HG02840 (cell line): ENCODE results near the gene DCTN5.
"Not testable (repeated sequence)": the region's sequence is repeated elsewhere in the genome, so short reads cannot be mapped to it uniquely, and the experiment has no call there.

Source experiments
- ATAC-seq: cut with Tn5 transposase; IDR thresholded peaks from one replicate; pipeline ENCODE4 v1.9.1; 2021; ENCODE audit warnings: mild to moderate bottlenecking, moderate library complexity, moderate number of reproducible peaks; ENCODE audit not compliant: unreplicated experiment, low FRiP score

Gene DCTN5

DNA sequence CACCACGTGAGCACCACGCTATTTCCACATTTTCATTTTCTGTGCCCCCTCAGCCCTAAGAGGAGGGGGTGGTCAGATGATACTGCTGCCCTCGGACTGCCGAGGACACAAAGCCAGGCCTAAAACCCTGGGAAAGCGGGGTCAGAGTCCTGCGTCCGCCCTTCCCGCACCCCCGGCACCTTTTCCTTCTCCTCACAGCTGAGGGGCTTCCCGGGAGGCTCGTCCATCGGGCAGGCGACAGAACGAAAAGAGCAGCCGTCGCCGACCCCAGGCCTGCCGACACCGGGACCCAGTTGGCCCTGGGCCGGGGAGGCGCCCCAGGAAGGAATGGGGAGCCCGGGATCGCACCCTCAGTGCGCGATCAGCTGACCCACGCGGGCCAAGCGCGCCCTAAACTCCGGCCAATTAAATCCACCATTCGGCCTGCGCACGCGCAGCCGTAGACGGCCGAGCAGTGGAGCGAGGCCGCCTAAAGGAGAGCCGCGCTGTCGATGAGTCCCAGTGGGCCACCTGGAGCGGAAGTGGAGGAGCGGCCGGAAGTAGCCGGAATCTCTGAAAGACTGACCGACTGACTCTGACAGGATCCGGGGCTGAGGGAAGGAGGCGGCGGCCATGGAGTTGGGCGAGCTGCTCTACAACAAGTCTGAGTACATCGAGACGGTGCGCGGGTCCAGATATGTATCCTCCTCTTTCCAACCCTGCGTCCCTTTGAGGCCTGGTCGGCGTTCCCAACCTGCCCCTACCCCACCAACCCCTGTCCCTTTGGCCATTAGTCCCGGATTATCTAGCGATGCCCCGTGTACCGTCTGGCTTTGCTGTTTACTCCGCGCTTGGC lies at the start of gene DCTN5, which contains the start of gene PALB2:
DCTN5 (plus strand) TSS at position 536 of the 835 bp plus-strand sequence; CDS start at position 613, 77 bp downstream.
PALB2 (minus strand) TSS at position 380 of the 835 bp plus-strand sequence; CDS start at position 227, 153 bp downstream.
- peak; percentile 97 for ATAC-seq

DNA sequence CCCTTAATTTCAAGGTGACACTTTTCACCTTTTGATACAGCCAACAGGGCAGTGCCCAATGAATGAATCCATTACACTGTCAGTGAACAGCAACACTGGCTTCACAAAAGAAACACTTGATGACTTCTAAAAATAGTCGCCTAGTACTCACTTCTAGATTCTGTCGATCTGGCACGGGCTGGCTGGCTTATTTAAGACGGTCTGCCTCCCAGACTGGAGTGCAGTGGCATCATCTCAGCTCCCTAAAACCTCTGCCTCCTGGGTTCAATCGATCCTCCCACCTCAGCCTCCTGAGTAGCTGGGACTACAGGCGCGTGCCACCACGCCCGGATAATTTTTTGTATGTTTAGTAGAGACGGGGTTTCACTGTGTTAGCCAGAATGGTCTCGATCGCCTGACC lies 47.1 kb upstream of the DCTN5 start:
- no peak for ATAC-seq

DNA sequence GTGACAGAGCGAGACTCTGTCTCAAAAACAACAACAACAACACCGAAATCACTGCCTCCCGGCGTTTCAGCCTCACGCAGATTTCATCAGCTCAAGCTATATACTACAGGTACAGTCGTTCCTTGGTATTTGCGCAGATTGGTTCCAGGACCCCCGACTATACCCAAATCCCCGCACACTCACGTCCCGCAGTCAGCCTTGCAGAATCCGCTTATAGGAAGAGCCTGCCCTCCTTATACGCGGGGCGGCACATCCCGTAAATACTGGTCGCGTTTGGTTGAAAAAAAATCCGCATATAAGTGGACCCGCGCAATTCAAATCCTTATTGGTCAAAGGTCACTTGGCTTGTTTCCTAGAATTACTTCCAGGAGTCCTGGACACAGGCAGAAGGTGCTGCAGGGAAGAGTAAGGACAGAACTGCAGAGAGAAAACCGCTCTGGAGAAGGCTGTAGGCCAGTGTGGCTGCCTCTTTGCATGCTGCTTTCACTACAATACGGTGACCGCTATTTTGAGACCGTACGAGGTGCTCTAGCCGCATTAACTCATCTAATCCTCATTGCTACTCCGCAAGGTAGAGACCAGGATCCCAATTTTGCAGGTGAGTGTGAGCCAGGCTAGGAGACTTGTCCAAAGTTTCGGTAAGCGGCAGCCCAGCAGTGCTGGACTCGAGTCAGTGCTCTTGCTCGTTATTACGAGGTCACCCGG lies 45.9 kb upstream of the DCTN5 start:
- ATAC-seq = no peak

DNA sequence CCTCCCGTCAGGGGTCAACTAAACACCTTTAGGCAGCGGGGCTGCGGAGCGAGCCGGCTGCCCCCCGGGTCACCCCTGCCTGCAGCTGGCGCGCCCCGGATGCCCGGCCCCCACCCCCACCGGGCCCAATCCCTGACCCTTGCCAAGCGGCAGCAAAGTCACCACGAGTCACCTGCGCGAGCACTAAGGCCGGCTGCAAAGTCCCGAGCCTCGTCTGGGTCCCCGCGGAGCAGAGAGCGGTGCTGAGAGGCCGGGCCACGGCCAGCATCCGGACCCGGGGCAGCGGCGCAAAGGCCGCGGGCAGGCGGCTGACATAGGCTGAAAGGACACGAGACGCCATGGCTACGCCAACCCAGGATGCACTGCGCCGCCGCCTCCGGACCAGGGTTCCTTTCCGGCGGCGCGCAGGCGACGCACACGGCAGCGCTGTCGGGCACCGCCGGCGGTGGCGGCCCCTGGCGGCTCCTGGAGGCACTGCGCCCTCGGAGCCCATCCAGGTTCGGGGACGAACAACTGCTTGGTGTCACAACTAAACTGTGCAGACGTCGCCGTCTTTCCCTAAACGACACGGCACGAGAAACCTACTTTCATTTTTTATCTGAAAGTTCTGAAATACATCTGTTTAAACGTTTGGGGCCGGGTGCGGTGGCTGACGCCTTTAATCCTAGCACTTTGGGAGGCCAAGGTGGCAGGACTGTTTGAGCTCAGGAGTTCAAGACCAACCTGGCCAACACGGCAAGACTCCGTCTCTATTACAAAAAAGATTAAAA lies 45.1 kb upstream of the DCTN5 start, which contains the start of gene NDUFAB1:
NDUFAB1 (minus strand) TSS at position 366 of the 770 bp plus-strand sequence; CDS start at position 340, 26 bp downstream.
- peak; percentile 90 for ATAC-seq

- no peak for ATAC-seq
Measured at GRCh38 chr16:23597003-23597756, 44.1 kb upstream of the DCTN5 start.

GRCh38 chr16:23607726-23608125 lies 33.5 kb upstream of the DCTN5 start:
- ATAC-seq = no peak

- ATAC-seq = no peak
Measured at GRCh38 chr16:23608194-23608593, 33.1 kb upstream of the DCTN5 start.

- ATAC-seq = no peak
Measured at GRCh38 chr16:23609929-23610328, 31.3 kb upstream of the DCTN5 start.

- not testable (repeated sequence) for ATAC-seq
Measured at GRCh38 chr16:23610905-23611304, 30.4 kb upstream of the DCTN5 start.

DNA sequence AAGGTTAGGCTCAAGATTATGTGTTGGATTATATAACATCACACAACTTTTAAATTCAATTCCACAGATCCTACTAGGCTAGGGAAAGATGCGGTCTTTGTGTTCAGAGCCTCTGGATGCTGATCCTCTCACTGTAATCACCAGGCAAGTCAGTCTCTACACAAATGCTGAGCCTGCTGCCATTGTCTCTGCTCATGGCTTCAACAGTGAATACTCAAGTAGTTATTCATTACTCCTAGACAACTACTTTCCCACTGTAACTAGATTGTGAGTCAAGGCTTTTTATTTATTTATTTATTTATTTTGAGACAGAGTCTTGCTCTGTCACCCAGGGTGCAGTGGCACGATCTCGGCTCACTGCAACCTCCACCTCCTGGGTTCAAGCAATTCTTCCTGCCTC lies 29.3 kb upstream of the DCTN5 start:
- ATAC-seq = no peak

DNA sequence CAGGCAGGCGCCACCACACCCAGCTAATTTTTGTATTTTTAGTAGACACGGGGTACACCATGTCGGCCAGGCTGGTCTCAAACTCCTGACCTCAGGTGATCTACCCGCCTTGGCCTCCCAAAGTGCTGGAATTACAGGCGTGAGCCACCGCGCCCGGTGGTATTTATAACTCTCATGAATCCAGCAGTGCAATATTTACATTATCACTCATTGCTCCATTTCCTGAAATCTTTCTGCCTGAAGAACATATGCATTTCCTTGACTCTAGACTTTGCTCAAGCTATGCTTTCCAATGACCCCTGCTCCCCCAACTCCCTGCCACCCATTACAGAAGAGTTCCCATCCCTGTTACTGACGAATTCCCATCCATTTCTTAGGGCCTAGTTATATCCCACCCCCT lies 25.5 kb upstream of the DCTN5 start:
- no peak for ATAC-seq

DNA sequence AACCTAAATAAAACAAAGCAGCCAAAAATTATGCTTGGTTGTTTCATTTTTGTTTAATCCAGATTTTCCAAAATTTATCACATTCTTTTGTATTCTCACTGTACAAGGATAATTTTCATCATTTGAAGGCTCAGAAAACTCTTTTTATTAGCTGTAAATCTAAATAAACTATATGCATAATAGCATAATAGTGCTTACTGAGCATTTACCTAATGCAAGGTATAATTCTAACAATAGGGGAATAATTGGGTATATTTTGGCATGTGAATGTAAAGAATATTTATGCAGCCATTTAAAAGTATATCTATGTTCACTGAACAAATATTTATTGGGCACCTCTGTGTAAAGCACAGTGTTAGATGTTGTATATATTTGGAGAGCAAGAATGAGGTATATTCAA lies 17.2 kb upstream of the DCTN5 start:
- no peak for ATAC-seq

- ATAC-seq = no peak
Measured at GRCh38 chr16:23629516-23629915, 11.8 kb upstream of the DCTN5 start.

GRCh38 chr16:23631874-23632273 lies 9.4 kb upstream of the DCTN5 start:
- not testable (repeated sequence) for ATAC-seq

DNA sequence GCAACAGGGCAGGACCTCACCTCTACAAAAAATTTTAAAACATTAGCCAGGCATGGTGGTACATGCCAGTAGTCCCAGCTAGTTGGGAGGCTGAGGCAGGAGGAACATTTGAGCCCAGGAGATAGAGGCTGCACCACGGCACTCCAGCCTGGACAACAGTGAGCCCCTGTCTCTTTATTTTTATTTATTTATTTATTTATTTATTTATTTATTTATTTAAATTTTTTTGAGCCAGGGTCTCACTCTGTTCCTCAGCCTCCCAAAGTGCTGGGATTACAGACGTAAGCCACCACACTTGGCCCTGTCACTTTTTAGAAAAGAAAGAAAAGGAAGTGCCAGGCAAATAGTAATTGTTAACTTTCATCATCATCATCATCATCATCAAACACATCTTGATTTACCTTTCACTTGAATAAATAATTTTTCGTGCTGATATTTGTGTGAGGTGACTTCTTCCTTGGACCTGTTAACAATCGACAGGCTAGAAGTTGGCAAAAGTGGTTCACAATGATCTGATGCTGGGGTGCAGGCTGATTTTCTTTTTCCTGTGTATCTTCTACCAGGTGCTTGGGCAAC lies 6.7 kb upstream of the DCTN5 start:
- ATAC-seq = no peak

- ATAC-seq = no peak
Measured at GRCh38 chr16:23635958-23636357, 5.3 kb upstream of the DCTN5 start.

- no peak for ATAC-seq
Measured at GRCh38 chr16:23640615-23640930, 693 bp upstream of the DCTN5 start.

DNA sequence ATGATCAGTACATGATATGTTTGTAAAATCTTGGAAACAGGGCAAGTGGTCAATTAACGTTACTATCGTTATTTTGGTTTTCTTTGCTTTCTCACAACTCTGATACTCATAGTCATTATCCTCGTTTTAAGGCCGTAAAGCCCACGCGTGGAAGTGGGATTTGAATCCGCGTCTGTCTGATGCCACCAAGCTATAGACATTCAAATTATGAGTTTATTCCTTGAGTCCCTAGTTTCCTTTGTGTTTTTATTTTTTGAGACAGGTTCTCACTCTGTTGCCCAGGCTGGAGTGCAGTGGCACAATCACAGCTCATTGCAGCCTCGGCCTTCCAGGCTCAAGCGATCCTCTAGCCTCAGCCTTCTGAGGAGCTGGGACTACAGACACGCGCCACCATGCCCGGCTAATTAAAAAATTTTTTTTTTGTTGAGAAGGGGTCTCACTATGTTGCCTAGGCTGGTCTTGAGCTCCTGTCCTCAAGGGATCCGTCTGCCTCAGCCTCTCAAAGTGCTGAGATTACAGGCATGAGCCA lies 1.0 kb downstream of the DCTN5 start:
- ATAC-seq = no peak

DNA sequence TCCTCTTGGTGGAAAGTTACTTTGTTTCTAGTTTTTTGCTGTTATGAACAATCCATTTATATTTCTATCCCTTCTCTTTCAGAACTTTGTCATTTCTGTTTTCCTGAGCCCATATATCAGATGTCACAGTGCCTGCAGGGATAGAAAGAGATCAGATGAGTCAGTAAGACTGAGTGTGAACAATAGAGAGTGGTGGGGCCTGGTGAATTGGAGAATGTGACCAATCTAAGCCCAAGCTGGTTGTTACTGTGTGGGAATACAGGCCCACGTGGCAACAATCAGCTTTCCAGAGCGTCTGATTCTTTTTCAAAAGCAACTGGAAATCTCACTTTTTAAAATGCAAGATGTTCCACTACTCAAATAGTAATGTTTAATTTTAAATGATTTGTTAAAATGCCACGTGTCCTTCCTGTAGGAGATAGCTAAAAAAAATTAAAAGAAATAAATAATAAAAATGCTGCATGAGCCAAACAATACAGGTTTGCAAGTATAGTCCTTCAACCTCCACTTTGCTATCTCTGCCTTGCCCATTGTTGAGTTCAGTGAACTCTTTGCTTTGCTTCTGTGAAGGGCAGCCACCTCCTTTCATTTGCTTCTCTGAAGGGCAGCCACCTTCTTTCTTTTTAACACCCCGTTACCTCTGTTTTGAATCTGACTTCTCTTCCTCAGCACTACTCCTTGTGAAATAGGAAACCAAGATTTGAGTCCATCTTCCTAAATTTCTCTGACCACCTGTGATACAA lies 9.6 kb downstream of the DCTN5 start:
- no peak for ATAC-seq
